Hepatocyte (in vitro differentiated cells): ENCODE results near the gene SAFB2. TPM values are rescaled to one million over a fixed set of nuclear protein-coding genes. Genes with fewer than 3 reads are reported as not detected.

ENCODE experiments used
- DNase-seq: peaks from one replicate; pipeline ENCODE4 v3.0.0-alpha.2; 2016; ENCODE audit warnings: low spot score
- H2AFZ ChIP-seq: fragments of 200-600 bp; sonication (generic); 2 replicates; pipeline ENCODE4 v1.6.0; 2016; ENCODE audit warnings: antibody characterized with exemption, mild to moderate bottlenecking
- H3K27ac ChIP-seq: fragments of 200-600 bp; sonication (generic); 2 replicates; pipeline ENCODE4 v1.5.1; 2016; ENCODE audit warnings: mild to moderate bottlenecking
- H3K27me3 ChIP-seq: fragments of 200-600 bp; sonication (generic); 2 replicates; pipeline ENCODE4 v1.6.1; 2016
- H3K36me3 ChIP-seq: fragments of 200-600 bp; sonication (generic); replicated peaks from 2 replicates; pipeline ENCODE4 v1.5.1; 2016; ENCODE audit warnings: low read depth; ENCODE audit not compliant: insufficient read depth
- H3K4me1 ChIP-seq: fragments of 200-600 bp; sonication (generic); 2 replicates; pipeline ENCODE4 v1.5.1; 2016; ENCODE audit warnings: mild to moderate bottlenecking, moderate library complexity; ENCODE audit not compliant: insufficient read depth
- H3K4me2 ChIP-seq: fragments of 200-600 bp; sonication (generic); 2 replicates; pipeline ENCODE4 v1.6.0; 2016
- H3K4me3 ChIP-seq: fragments of 200-600 bp; sonication (generic); 2 replicates; pipeline ENCODE4 v1.5.1; 2016; ENCODE audit warnings: mild to moderate bottlenecking
- H3K79me2 ChIP-seq: fragments of 200-600 bp; sonication (generic); 2 replicates; pipeline ENCODE4 v1.6.0; 2017; ENCODE audit warnings: mild to moderate bottlenecking
- H3K9me2 ChIP-seq: fragments of 200-600 bp; sonication (generic); replicated peaks from 2 replicates; pipeline ENCODE4 v1.6.0; 2017; ENCODE audit warnings: mild to moderate bottlenecking; ENCODE audit not compliant: insufficient read depth
- H3K9me3 ChIP-seq: fragments of 200-600 bp; sonication (generic); 2 replicates; pipeline ENCODE4 v1.5.1; 2016; ENCODE audit warnings: low read depth, mild to moderate bottlenecking
- H4K20me1 ChIP-seq: fragments of 200-600 bp; sonication (generic); 2 replicates; pipeline ENCODE4 v1.6.0; 2016; ENCODE audit warnings: mild to moderate bottlenecking; ENCODE audit not compliant: insufficient read depth, poor library complexity, severe bottlenecking
- CTCF ChIP-seq: fragments of 200-600 bp; sonication (generic); IDR thresholded peaks from 2 replicates; pipeline ENCODE4 v1.5.1; 2016; ENCODE audit warnings: antibody characterized with exemption, mild to moderate bottlenecking; ENCODE audit not compliant: poor library complexity
- EZH2 ChIP-seq: fragments of 200-600 bp; sonication (generic); IDR thresholded peaks from 2 replicates; pipeline ENCODE4 v1.6.1; 2016; ENCODE audit warnings: antibody characterized with exemption, mild to moderate bottlenecking, borderline replicate concordance
- EZH2phosphoT487 ChIP-seq: fragments of 200-600 bp; sonication (generic); IDR thresholded peaks from one replicate; pipeline ENCODE4 v1.6.1; 2018; ENCODE audit warnings: antibody characterized with exemption, mild to moderate bottlenecking, low read depth, moderate library complexity; ENCODE audit not compliant: unreplicated experiment, severe bottlenecking
- WGBS: methylation state at CpG from one replicate; pipeline ENCODE4 v1.1.6; 2016; ENCODE audit warnings: low lambda C conversion rate; ENCODE audit errors: missing lambda C conversion rate; 5-methylcytosine and 5-hydroxymethylcytosine counted together
- polyA plus RNA-seq: library from polyadenylated mRNA; unstranded; fragments of >200 nt; fragmentation: Nextera tagmentation; extraction: Ambion mirVana; gene quantifications from 2 replicates; pipeline ENCODE4 v1.2.1, GENCODE V29; 2016
- total RNA-seq: library from RNA; depleted of rRNA; stranded (reverse); fragments of >200 nt; gene quantifications from 2 replicates; pipeline ENCODE4 v1.2.3, GENCODE V29; 2014

SAFB2 gene
- total and polyA plus RNA-seq, 2 experiments from 2014 or later = 21.1 to 42.6 TPM

GRCh38 chr19:5588906-5589676 is 33.5 kb downstream of the SAFB2 start:
- no peaks in the 10 kb centered on the region for H3K9me3 ChIP-seq
- H3K36me3 ChIP-seq = no peaks in the 10 kb centered on the region
- no peak for DNase-seq
- peaks cover 3% of the 10 kb centered on the region for H3K4me1 ChIP-seq
- 86% methylated on average over 30 of the region's 30 CpGs for WGBS
- H2AFZ ChIP-seq = no peak overlapping the region
- H3K79me2 ChIP-seq = no peaks in the 10 kb centered on the region
- no peak for TF ChIP-seq EZH2phosphoT487
- TF ChIP-seq CTCF = no peak
- TF ChIP-seq EZH2 = no peak
- H3K4me3 ChIP-seq = no peak overlapping the region
- no peaks in the 10 kb centered on the region for H3K9me2 ChIP-seq
- H3K27ac ChIP-seq = no peak overlapping the region
- no peak overlapping the region for H3K4me2 ChIP-seq
- H3K27me3 ChIP-seq = no peaks in the 10 kb centered on the region
- H4K20me1 ChIP-seq = no peaks in the 10 kb centered on the region

DNA sequence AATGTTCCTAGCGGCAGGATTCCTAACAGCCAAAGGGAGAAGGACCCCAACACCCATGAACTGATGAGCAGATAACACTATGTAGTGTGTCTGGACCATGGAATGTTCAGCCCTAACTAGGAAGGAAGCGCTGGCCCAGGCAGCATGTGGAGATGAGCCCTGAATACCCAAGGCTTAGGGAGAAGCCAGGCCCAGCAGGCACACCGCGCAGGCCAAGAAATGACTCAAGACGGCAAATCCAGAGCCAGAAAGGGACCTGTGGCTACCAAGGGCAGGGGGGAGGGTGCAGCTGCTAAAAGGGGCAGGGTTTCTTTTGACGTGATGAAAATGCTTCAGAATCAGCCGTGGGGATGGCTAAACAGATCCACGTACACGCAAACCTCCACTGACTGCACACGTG is 34.1 kb downstream of the SAFB2 start:
- Histone ChIP-seq H3K27ac (no peak overlapping the region), H3K36me3 (no peaks in the 10 kb centered on the region), H3K4me3 (no peak overlapping the region), H3K4me2 (no peak overlapping the region), H4K20me1 (no peaks in the 10 kb centered on the region), H3K4me1 (peaks cover 3% of the 10 kb centered on the region), H3K9me2 (no peaks in the 10 kb centered on the region), H3K79me2 (no peaks in the 10 kb centered on the region), H2AFZ (no peak overlapping the region), H3K9me3 (no peaks in the 10 kb centered on the region), H3K27me3 (no peaks in the 10 kb centered on the region)
- WGBS = 89% methylated on average over 10 of the region's 10 CpGs
- no peak for DNase-seq
- no peak for TF ChIP-seq EZH2
- TF ChIP-seq EZH2phosphoT487 = no peak
- no peak for TF ChIP-seq CTCF

DNA sequence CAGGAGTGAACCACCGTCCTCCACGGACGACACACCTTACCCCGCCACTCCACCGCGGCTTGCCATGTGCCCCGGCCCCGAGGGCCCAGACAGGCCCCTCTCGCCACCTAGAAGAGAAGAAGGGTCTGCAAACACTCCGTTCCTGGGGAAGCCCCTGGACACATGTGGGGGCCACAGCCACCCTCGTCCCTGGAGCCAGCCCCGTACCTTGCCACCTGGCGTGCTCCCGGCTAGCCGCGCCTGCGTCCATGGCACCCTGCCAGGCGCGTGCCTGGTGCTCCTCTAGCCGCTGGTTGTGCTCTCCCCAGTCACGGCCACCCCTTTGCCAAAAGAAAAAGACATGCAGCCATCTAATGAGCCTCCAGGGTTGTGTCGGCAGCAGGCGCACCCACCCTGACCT is 34.9 kb downstream of the SAFB2 start:
- Histone ChIP-seq H3K4me2 (no peak overlapping the region), H4K20me1 (no peaks in the 10 kb centered on the region), H3K79me2 (no peaks in the 10 kb centered on the region), H3K9me2 (no peaks in the 10 kb centered on the region), H3K36me3 (no peaks in the 10 kb centered on the region), H2AFZ (no peak overlapping the region), H3K27ac (no peak overlapping the region), H3K9me3 (no peaks in the 10 kb centered on the region), H3K4me3 (no peak overlapping the region), H3K27me3 (no peaks in the 10 kb centered on the region), H3K4me1 (peaks cover 3% of the 10 kb centered on the region)
- TF ChIP-seq EZH2phosphoT487 (no peak), EZH2 (no peak), CTCF (no peak)
- no peak for DNase-seq
- 97% methylated on average over 22 of the region's 23 CpGs for WGBS
